OCI-LY3 (cell line): ENCODE results near the gene SLC2A13.

Experiments used
- EZH2phosphoT487 ChIP-seq: fragments of 200-600 bp; shearing (Covaris generic); IDR thresholded peaks from 2 replicates; pipeline ENCODE4 v1.6.1; 2018; ENCODE audit warnings: antibody characterized with exemption, mixed run types, low read depth
- TF ChIP-seq, protein P1 (sequence below): fragments of 200-600, 300-600 bp; sonication (generic); IDR thresholded peaks from 2 replicates; pipeline ENCODE4 v1.5.1; 2014; ENCODE audit warnings: antibody characterized with exemption, low read length, low read depth

DNA sequence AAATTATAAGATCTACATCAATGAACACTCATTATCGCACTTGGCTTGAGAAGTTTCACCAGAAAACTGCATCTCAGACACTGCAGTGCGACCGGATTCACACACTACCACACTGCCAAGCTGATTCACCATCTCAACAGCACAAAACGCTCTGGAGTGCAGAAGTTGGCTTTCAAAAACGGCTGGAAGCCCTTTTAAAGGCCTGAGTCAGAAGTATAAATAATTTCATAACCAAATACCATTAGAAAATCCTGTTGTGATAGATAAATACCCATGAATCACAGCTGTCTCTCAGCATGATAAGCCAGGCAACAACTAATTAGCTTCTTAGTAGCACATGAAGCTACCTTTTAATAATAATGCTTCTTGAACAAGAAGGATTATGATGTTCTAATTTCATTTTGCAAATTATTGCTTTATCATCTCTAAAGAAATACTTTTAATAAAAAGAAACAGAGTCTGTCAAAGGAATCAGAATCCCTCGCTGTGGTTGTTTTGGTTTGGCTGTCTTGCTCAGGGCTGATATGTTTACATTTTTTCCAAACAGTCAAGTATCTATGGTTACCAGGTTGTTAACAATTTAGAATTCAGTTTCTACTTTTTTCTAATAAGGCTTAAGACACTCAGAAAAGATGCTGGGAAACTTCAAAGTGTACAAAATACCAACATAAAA, 51.2 kb downstream of the SLC2A13 start:
- TF ChIP-seq, protein P1, sequence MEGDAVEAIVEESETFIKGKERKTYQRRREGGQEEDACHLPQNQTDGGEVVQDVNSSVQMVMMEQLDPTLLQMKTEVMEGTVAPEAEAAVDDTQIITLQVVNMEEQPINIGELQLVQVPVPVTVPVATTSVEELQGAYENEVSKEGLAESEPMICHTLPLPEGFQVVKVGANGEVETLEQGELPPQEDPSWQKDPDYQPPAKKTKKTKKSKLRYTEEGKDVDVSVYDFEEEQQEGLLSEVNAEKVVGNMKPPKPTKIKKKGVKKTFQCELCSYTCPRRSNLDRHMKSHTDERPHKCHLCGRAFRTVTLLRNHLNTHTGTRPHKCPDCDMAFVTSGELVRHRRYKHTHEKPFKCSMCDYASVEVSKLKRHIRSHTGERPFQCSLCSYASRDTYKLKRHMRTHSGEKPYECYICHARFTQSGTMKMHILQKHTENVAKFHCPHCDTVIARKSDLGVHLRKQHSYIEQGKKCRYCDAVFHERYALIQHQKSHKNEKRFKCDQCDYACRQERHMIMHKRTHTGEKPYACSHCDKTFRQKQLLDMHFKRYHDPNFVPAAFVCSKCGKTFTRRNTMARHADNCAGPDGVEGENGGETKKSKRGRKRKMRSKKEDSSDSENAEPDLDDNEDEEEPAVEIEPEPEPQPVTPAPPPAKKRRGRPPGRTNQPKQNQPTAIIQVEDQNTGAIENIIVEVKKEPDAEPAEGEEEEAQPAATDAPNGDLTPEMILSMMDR, result no peak
- no peak for TF ChIP-seq EZH2phosphoT487
